ENCODE measurements around the gene LPP.

LPP gene

GRCh38 chr3:188194332-188194731, 40.4 kb downstream of the LPP start:
- no peak for DNase-seq (ENCODE audit: low read depth in 2 of 2, low spot score in 1 of 2)

- no peak for DNase-seq (ENCODE audit: low read depth in 2 of 2, low spot score in 1 of 2)
These were observed 42.5 kb downstream of the LPP start for GRCh38 chr3:188196232-188196990.

GRCh38 chr3:188197388-188197847, 43.5 kb downstream of the LPP start:
- no peak for DNase-seq (ENCODE audit: low read depth in 2 of 2, low spot score in 1 of 2)

- no peak for DNase-seq (ENCODE audit: low read depth in 2 of 2, low spot score in 1 of 2)
These were observed 44.0 kb downstream of the LPP start for GRCh38 chr3:188198001-188198400.

GRCh38 chr3:188198760-188199327, 44.9 kb downstream of the LPP start:
- no peak for DNase-seq (ENCODE audit: low read depth in 2 of 2, low spot score in 1 of 2)

- no peak for DNase-seq (ENCODE audit: low read depth in 2 of 2, low spot score in 1 of 2)
These were observed 45.4 kb downstream of the LPP start for GRCh38 chr3:188199386-188199785.

- DNase-seq (ENCODE audit: low read depth in 2 of 2, low spot score in 1 of 2) = no peak
These were observed 46.5 kb downstream of the LPP start for GRCh38 chr3:188200481-188200880.

- DNase-seq (ENCODE audit: low read depth in 2 of 2, low spot score in 1 of 2) = no peak
These were observed 48.6 kb downstream of the LPP start for GRCh38 chr3:188202358-188203138.

- no peak for DNase-seq (ENCODE audit: low read depth in 2 of 2, low spot score in 1 of 2)
These were observed 50.6 kb downstream of the LPP start for GRCh38 chr3:188204526-188204925.

GRCh38 chr3:188205992-188206416, 52.0 kb downstream of the LPP start:
- no peak for DNase-seq (ENCODE audit: low read depth in 2 of 2, low spot score in 1 of 2)

GRCh38 chr3:188206787-188207186, 52.8 kb downstream of the LPP start:
- no peak for DNase-seq (ENCODE audit: low read depth in 2 of 2, low spot score in 1 of 2)

- DNase-seq (ENCODE audit: low read depth in 2 of 2, low spot score in 1 of 2) = no peak
These were observed 54.1 kb downstream of the LPP start for GRCh38 chr3:188207941-188208515.

- no peak for DNase-seq (ENCODE audit: low read depth in 2 of 2, low spot score in 1 of 2)
These were observed 54.6 kb downstream of the LPP start for GRCh38 chr3:188208516-188208981.

GRCh38 chr3:188209034-188209433, 55.1 kb downstream of the LPP start:
- no peak for DNase-seq (ENCODE audit: low read depth in 2 of 2, low spot score in 1 of 2)

GRCh38 chr3:188209740-188210139, 55.8 kb downstream of the LPP start:
- no peak for DNase-seq (ENCODE audit: low read depth in 2 of 2, low spot score in 1 of 2)

- DNase-seq (ENCODE audit: low read depth in 2 of 2, low spot score in 1 of 2) = no peak
These were observed 57.5 kb downstream of the LPP start for GRCh38 chr3:188211476-188211875.

GRCh38 chr3:188212308-188212969, 58.5 kb downstream of the LPP start:
- no peak for DNase-seq (ENCODE audit: low read depth in 2 of 2, low spot score in 1 of 2)

GRCh38 chr3:188214442-188214841, 60.5 kb downstream of the LPP start:
- no peak for DNase-seq (ENCODE audit: low read depth in 2 of 2, low spot score in 1 of 2)

GRCh38 chr3:188215129-188215528, 61.2 kb downstream of the LPP start:
- no peak for DNase-seq (ENCODE audit: low read depth in 2 of 2, low spot score in 1 of 2)

- no peak for DNase-seq (ENCODE audit: low read depth in 2 of 2, low spot score in 1 of 2)
These were observed 63.1 kb downstream of the LPP start for GRCh38 chr3:188217011-188217463.

GRCh38 chr3:188217726-188218125, 63.8 kb downstream of the LPP start:
- no peak for DNase-seq (ENCODE audit: low read depth in 2 of 2, low spot score in 1 of 2)

All from stimulated activated CD8-positive, alpha-beta memory T cell treated with anti-CD3 and anti-CD28 coated beads, Interleukin-4, amount 100 ng/mL, for 4 hours (primary cell).